GM21528 (cell line): ENCODE results near the gene ORM1.
"Not testable (repeated sequence)": the region's sequence is repeated elsewhere in the genome, so short reads cannot be mapped to it uniquely, and the experiment has no call there.

Experiments
- ATAC-seq: cut with Tn5 transposase; IDR thresholded peaks from one replicate; pipeline ENCODE4 v1.9.1; 2021; ENCODE audit warnings: mild to moderate bottlenecking, moderate library complexity; ENCODE audit not compliant: unreplicated experiment, low FRiP score

The ORM1 gene

GRCh38 chr9:114322160-114322818 lies 609 bp upstream of the ORM1 start:
- not testable (repeated sequence) for ATAC-seq

- ATAC-seq, result not testable (repeated sequence)
Measured at GRCh38 chr9:114323849-114324248, 951 bp downstream of the ORM1 start.

- ATAC-seq, result no peak
Measured at GRCh38 chr9:114324492-114324891, 1.6 kb downstream of the ORM1 start.

GRCh38 chr9:114324965-114325364 lies 2.1 kb downstream of the ORM1 start:
- not testable (repeated sequence) for ATAC-seq

GRCh38 chr9:114325684-114326254 lies 2.9 kb downstream of the ORM1 start:
- ATAC-seq, result not testable (repeated sequence)

GRCh38 chr9:114327749-114328148 lies 4.9 kb downstream of the ORM1 start:
- ATAC-seq, result no peak

- ATAC-seq, result not testable (repeated sequence)
Measured at GRCh38 chr9:114328357-114328820, 5.5 kb downstream of the ORM1 start.

- not testable (repeated sequence) for ATAC-seq
Measured at GRCh38 chr9:114328937-114329624, 6.2 kb downstream of the ORM1 start.

GRCh38 chr9:114329625-114330022 lies 6.7 kb downstream of the ORM1 start, which contains the start of gene ORM2:
Gene ORM2, plus strand, starts transcription at chr9:114329869. Its CDS starts 36 bp downstream, at chr9:114329905.
- ATAC-seq, result not testable (repeated sequence)

GRCh38 chr9:114330636-114331035 lies 7.7 kb downstream of the ORM1 start:
- no peak for ATAC-seq

- ATAC-seq, result not testable (repeated sequence)
Measured at GRCh38 chr9:114331229-114332195, 8.6 kb downstream of the ORM1 start.

- ATAC-seq, result not testable (repeated sequence)
Measured at GRCh38 chr9:114332474-114333040, 9.7 kb downstream of the ORM1 start.

- not testable (repeated sequence) for ATAC-seq
Measured at GRCh38 chr9:114333718-114334117, 10.8 kb downstream of the ORM1 start.

- no peak for ATAC-seq
Measured at GRCh38 chr9:114334490-114334889, 11.6 kb downstream of the ORM1 start.

GRCh38 chr9:114335745-114336144 lies 12.8 kb downstream of the ORM1 start:
- ATAC-seq, result no peak

GRCh38 chr9:114336157-114336556 lies 13.3 kb downstream of the ORM1 start:
- no peak for ATAC-seq

- ATAC-seq, result no peak
Measured at GRCh38 chr9:114336699-114337395, 13.9 kb downstream of the ORM1 start.

GRCh38 chr9:114338187-114338586 lies 15.3 kb downstream of the ORM1 start:
- ATAC-seq, result no peak

- no peak for ATAC-seq
Measured at GRCh38 chr9:114339130-114339908, 16.4 kb downstream of the ORM1 start.
